ENCODE measurements around the gene RNF149.

DNA sequence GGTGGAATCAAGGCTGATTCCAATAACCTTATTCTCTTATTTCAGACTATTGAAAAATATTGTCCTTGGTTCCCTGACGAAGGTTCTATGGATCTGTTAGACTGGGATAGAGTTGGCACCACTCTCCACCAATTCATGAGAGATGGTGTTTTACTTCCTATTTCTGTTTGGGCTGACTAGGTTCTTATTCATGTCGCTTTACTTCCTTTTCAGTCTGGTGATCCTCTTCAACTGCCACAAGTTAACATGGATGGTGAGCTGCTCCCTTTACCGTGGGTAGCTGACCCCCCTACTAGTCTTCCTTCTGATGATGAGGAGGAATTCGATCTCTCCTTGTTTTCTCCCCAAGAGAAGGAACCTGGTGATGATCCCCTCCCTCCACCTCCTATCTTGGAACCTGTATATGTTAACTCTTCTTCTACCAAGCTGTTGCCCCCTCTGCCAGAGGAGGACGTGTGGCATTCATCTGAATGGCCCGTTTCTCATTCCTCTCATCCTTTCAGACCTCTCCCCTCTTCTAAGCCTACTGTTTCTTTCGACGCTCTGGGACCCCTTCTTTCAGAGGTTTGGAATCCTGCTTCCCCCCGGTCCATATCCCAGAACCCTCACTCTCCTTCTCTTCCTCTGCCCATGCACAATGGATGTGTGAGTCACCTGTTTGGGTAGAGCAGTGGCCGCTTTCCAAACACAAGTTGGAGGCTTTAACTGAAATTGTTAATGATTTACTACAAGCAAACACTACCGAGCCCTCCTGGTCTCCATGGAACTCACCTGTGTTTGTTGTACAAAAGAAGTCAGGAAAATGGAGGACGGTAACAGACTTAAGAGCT, 69.4 kb downstream of the RNF149 start:
- TF ChIP-seq POLR2A (IDR thresholded peaks at IDR 0.05): peak; percentile 24
- no peak for TF ChIP-seq CTCF (IDR thresholded peaks at IDR 0.05)
